ENCODE data around the gene TTC3. TPM values are rescaled to one million over a fixed set of nuclear protein-coding genes. Genes with fewer than 3 reads are reported as not detected.

TTC3 gene
- total RNA-seq, 1 experiment from 2014 or later = 93.4 TPM

DNA sequence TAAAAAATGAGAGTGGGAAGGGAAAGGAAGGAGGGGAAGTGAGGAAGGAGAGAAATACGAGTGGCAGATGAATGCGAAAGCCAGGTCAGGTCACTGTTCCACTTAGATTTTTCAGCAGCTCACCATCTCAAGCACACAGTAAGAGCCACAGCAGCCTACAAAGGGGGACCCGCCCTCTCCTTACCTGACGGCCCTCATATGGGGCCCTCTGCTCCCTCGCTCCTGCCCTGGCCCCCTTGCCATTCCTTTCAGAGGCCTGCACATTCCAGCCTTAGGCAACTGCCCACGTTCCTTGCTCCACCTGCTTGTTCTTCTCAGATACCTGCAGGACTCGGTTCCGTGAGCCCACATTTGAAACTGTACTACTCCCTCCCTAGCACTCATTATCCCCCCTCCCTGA is 172.1 kb downstream of the TTC3 start:
- in situ Hi-C loops (cut with HindIII; ENCODE audit: low pct_unique_long_range_greater_than_20kb, low sequenced_read_pairs) = no loop called here
- no peak for DNase-seq (ENCODE audit: low read depth, low spot score)

DNA sequence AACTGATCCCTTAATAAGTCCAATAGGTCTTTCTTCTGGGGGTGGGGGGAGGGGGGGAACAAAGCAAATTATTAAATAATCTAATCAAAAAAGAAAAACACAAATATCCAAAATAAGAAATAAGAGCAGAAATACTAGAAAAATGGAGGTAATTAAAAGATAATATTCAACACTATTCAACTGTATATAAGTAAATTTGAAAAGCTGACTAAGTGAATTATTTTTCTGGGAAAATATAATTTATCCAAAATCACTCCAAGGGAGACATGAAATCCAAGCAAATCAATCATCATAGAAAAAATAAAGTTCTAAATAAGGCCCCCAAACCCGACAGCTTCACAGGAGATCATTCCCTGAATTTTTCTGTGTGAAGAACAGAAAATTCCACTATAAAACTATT is 175.2 kb downstream of the TTC3 start:
- in situ Hi-C loops (cut with HindIII; ENCODE audit: low pct_unique_long_range_greater_than_20kb, low sequenced_read_pairs) = no loop called here
- no peak for DNase-seq (ENCODE audit: low read depth, low spot score)

DNA sequence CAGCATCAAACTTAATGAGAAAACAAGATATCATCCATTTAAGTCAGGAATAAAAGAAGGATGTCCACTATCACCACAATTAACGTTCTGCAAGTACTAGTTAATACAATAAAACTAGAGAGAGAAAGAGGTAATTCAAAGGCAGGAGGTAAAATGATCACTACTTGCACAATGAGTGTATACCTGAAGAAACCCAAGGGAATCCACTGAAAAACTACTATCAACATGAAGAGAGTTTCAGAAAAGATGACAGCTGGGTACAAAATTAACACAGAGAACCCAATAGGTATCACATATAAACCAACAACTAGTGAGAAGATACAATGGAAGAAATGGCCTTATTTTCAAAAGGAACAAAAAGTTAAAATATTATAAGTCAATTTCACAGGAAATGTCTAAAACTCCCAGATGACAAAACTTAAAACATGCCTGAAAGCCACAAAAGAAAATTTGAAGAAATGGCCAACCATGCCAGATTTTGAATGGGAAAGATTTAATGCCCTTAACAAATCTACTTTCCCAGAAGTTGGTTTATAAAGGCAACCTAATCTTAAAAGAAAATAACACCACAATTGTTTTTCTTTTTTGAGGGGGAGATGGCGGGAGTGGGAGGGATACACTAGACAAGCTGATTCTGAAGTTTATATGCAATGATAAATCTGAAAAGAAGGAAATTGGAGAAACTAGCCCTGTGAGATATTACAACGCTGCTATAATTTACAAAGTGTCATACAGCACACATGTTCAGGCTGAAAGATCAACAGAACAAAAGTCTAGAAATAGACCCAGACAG is 176.3 kb downstream of the TTC3 start:
- DNase-seq (ENCODE audit: low read depth, low spot score) = no peak
- in situ Hi-C loops (cut with HindIII; ENCODE audit: low pct_unique_long_range_greater_than_20kb, low sequenced_read_pairs) = no loop called here

DNA sequence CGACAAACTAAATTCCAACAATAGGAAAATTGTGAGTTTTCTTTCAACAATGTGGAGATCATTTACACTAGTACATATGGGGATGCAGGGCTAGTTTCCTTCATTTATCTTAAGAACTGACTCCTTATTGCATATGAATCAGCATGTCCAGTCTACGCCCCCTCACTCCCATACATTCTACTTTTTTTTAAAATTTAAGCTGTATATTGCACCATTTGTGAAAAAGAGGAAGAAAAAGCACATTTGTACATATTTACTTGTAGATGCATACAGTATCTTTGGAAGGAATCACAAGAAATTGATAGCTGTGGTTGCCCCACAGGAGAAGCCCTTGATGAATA is 178.2 kb downstream of the TTC3 start:
- no peak for DNase-seq (ENCODE audit: low read depth, low spot score)
- in situ Hi-C loops (cut with HindIII; ENCODE audit: low pct_unique_long_range_greater_than_20kb, low sequenced_read_pairs) = no loop called here

Small RNA genes lying within 50 kb of the gene (small RNA-seq; reads per million reads assigned to genes)
- gene RN7SL678P = 0 reads per million in 2 experiments
- 0 reads per million in 2 experiments for gene RNU6-696P

Other genes starting within 250 kb of the TTC3 start
- 27.7 and 33.8 TPM in 2 replicates for gene HLCS, start 106.6 kb upstream of the TTC3 start, total RNA-seq (2014; rRNA removed; shearing (Covaris generic))
- not detected in 2 replicates for gene RIPPLY3, start 66.6 kb upstream of the TTC3 start, total RNA-seq (2014; rRNA removed; shearing (Covaris generic))
- gene PIGP, start 183 bp upstream of the TTC3 start, total RNA-seq (2014; rRNA removed; shearing (Covaris generic)) = 51.9 and 57.0 TPM in 2 replicates
- gene VPS26C, start 194.1 kb downstream of the TTC3 start, total RNA-seq (2014; rRNA removed; shearing (Covaris generic)) = 83.8 and 90.1 TPM in 2 replicates